Measurements from ENCODE around the gene PLAAT3.
A peak's percentile ranks its signal among the peaks of the same experiment; 100 is the strongest.
"Not testable (repeated sequence)": the region's sequence is repeated elsewhere in the genome, so short reads cannot be mapped to it uniquely, and the experiment has no call there.

PLAAT3 gene

GRCh38 chr11:63622323-63622722 lies 8.1 kb upstream of the PLAAT3 start:
- Histone ChIP-seq H3K27me3 (ENCODE audit: control insufficient read depth in 1 of 2, insufficient read depth in 2 of 2, low read length in 2 of 2) (no peaks in the 10 kb centered on the region), H3K4me1 (ENCODE audit: insufficient read depth, low read length) (no peaks in the 10 kb centered on the region), H3K36me3 (ENCODE audit: insufficient read depth, low read length) (no peaks in the 10 kb centered on the region), H3K4me3 (ENCODE audit: low read depth in 1 of 2, low read length in 2 of 2) (no peak overlapping the region), H3K9ac (ENCODE audit: low read length) (no peak overlapping the region), H3K9me3 (ENCODE audit: low read length) (no peaks in the 10 kb centered on the region), H3K27ac (ENCODE audit: low read depth, low read length) (no peak overlapping the region)

- Histone ChIP-seq H3K9me3 (ENCODE audit: low read length) (no peaks in the 10 kb centered on the region), H3K27ac (ENCODE audit: low read depth, low read length) (no peak overlapping the region), H3K4me3 (ENCODE audit: low read depth in 1 of 2, low read length in 2 of 2) (no peak overlapping the region), H3K27me3 (ENCODE audit: control insufficient read depth in 1 of 2, insufficient read depth in 2 of 2, low read length in 2 of 2) (no peaks in the 10 kb centered on the region), H3K4me1 (ENCODE audit: insufficient read depth, low read length) (no peaks in the 10 kb centered on the region), H3K9ac (ENCODE audit: low read length) (no peak overlapping the region), H3K36me3 (ENCODE audit: insufficient read depth, low read length) (no peaks in the 10 kb centered on the region)
These were observed 6.8 kb upstream of the PLAAT3 start for GRCh38 chr11:63621071-63621470.

GRCh38 chr11:63619967-63620366 lies 5.7 kb upstream of the PLAAT3 start:
- no peaks in the 10 kb centered on the region for H3K36me3 ChIP-seq (ENCODE audit: insufficient read depth, low read length)
- no peak overlapping the region for H3K9ac ChIP-seq (ENCODE audit: low read length)
- H3K4me3 ChIP-seq (ENCODE audit: low read depth in 1 of 2, low read length in 2 of 2) = no peak overlapping the region
- H3K27me3 ChIP-seq (ENCODE audit: control insufficient read depth in 1 of 2, insufficient read depth in 2 of 2, low read length in 2 of 2) = no peaks in the 10 kb centered on the region
- no peaks in the 10 kb centered on the region for H3K4me1 ChIP-seq (ENCODE audit: insufficient read depth, low read length)
- H3K9me3 ChIP-seq (ENCODE audit: low read length) = no peaks in the 10 kb centered on the region
- H3K27ac ChIP-seq (ENCODE audit: low read depth, low read length) = no peak overlapping the region

DNA sequence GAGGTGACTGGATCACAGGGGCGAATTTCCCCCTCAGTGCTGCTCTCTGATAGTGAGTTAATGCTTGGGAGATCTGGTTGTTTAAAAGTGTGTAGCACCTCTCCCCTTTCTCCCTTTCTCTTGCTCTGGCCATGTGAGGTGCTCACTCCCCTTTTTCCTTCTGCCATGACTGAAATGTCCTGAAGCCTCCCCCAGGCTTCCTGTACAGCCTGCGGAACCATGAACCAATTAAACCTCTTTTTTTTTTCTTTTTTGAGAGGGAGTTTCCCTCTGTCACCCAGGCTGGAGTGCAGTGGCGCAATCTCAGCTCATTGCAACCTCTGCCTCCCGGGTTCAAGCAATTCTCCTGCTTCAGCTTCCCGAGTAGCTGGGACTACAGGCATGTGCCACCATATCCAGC lies 3.5 kb upstream of the PLAAT3 start:
- not testable (repeated sequence) for H3K9me3 ChIP-seq (ENCODE audit: low read length); H3K36me3 ChIP-seq (ENCODE audit: insufficient read depth, low read length); H3K4me1 ChIP-seq (ENCODE audit: insufficient read depth, low read length); H3K27me3 ChIP-seq (ENCODE audit: control insufficient read depth in 1 of 2, insufficient read depth in 2 of 2, low read length in 2 of 2); H3K9ac ChIP-seq (ENCODE audit: low read length); H3K4me3 ChIP-seq (ENCODE audit: low read depth in 1 of 2, low read length in 2 of 2); H3K27ac ChIP-seq (ENCODE audit: low read depth, low read length)

DNA sequence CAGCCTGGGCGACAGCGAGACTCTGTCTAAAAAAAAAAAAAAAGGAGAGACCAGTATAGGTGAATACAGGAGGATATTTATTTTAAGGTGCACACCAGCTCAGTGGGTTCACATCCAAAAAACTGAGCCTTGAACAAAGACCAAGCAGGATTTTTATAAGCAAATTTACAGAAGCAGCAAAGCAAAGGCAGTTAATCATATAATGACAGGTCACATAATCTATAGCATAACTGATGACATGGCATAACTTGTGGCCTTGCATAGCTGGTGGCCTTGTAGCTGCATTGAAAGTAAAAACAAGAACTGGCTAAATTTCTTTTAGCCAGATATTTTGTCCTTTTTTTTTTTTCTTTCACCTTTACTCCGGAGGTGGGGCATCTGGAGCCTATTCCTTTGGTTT lies 2.7 kb upstream of the PLAAT3 start:
- Histone ChIP-seq H3K36me3 (ENCODE audit: insufficient read depth, low read length) (no peaks in the 10 kb centered on the region), H3K4me1 (ENCODE audit: insufficient read depth, low read length) (peaks cover 6% of the 10 kb centered on the region), H3K9me3 (ENCODE audit: low read length) (no peaks in the 10 kb centered on the region), H3K27me3 (ENCODE audit: control insufficient read depth in 1 of 2, insufficient read depth in 2 of 2, low read length in 2 of 2) (no peaks in the 10 kb centered on the region), H3K27ac (ENCODE audit: low read depth, low read length) (no peak overlapping the region), H3K4me3 (ENCODE audit: low read depth in 1 of 2, low read length in 2 of 2) (no peak overlapping the region), H3K9ac (ENCODE audit: low read length) (no peak overlapping the region)

DNA sequence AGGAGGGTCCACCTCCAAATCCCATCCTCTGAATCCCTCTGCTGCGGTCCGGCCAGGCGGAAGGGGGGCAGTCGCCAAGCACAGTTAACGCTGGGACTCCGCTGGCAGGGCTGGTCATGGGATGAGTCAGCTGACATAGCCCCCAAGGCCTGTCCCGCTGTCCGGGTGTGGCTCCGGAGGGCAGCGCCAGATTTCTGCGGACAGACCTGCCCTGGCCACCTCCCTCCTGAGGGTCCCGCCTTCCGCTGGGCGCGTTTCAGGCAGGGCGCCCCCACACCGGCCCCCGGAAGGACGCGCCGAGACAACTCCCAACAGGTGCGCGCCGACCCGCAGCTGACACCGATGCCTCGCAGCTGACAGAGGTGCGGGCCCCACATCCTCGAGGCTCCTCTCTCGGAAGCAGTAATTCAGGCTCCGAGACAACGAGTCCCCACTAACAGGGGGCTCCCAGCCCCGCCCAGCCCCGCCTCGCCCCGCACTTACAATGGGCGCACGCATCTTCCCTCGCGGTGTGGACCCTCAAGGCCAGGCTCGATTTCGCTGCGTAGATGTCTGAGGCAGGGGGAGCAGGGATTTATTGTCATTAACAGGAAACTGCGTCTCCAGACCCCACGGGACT lies 607 bp downstream of the PLAAT3 start:
- no peaks in the 10 kb centered on the region for H3K9me3 ChIP-seq (ENCODE audit: low read length)
- peak overlapping the region; percentile 88 to 96 for H3K4me3 ChIP-seq (ENCODE audit: low read depth in 1 of 2, low read length in 2 of 2)
- H3K4me1 ChIP-seq (ENCODE audit: insufficient read depth, low read length) = peaks cover 37% of the 10 kb centered on the region
- peak overlapping the region; percentile 80 for H3K9ac ChIP-seq (ENCODE audit: low read length)
- peak overlapping the region; percentile 79 for H3K27ac ChIP-seq (ENCODE audit: low read depth, low read length)
- no peaks in the 10 kb centered on the region for H3K27me3 ChIP-seq (ENCODE audit: control insufficient read depth in 1 of 2, insufficient read depth in 2 of 2, low read length in 2 of 2)
- no peaks in the 10 kb centered on the region for H3K36me3 ChIP-seq (ENCODE audit: insufficient read depth, low read length)

- Histone ChIP-seq H3K9me3 (ENCODE audit: low read length) (no peaks in the 10 kb centered on the region), H3K9ac (ENCODE audit: low read length) (no peak overlapping the region), H3K36me3 (ENCODE audit: insufficient read depth, low read length) (no peaks in the 10 kb centered on the region), H3K4me3 (ENCODE audit: low read depth in 1 of 2, low read length in 2 of 2) (no peak overlapping the region), H3K27ac (ENCODE audit: low read depth, low read length) (peak overlapping the region; percentile 14), H3K27me3 (ENCODE audit: control insufficient read depth in 1 of 2, insufficient read depth in 2 of 2, low read length in 2 of 2) (no peaks in the 10 kb centered on the region), H3K4me1 (ENCODE audit: insufficient read depth, low read length) (peaks cover 41% of the 10 kb centered on the region)
These were observed 2.1 kb downstream of the PLAAT3 start for GRCh38 chr11:63612181-63612580.

DNA sequence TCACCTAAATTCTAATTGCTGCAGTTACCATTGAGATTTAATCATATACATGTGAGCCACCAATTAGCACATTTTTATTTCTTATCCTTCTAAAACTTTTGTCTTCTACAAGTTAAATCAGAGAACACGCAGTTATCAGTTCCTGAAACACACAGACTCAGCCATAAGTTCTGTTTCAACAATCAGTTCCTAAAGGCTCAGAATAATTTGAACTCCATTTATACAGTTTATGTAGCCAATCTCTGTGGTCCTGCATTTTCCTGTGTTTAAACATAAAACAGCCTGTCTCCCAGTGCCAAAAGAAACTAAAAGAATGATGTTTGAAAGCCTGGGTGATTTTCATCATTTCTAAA lies 2.9 kb downstream of the PLAAT3 start:
- Histone ChIP-seq H3K4me1 (ENCODE audit: insufficient read depth, low read length) (peaks cover 41% of the 10 kb centered on the region), H3K27me3 (ENCODE audit: control insufficient read depth in 1 of 2, insufficient read depth in 2 of 2, low read length in 2 of 2) (no peaks in the 10 kb centered on the region), H3K9ac (ENCODE audit: low read length) (peak overlapping the region; percentile 11), H3K36me3 (ENCODE audit: insufficient read depth, low read length) (no peaks in the 10 kb centered on the region), H3K4me3 (ENCODE audit: low read depth in 1 of 2, low read length in 2 of 2) (peak overlapping the region in 1 of 2 donors; percentile 9), H3K27ac (ENCODE audit: low read depth, low read length) (peak overlapping the region; percentile 16), H3K9me3 (ENCODE audit: low read length) (no peaks in the 10 kb centered on the region)

- Histone ChIP-seq H3K9me3 (ENCODE audit: low read length) (no peaks in the 10 kb centered on the region), H3K4me3 (ENCODE audit: low read depth in 1 of 2, low read length in 2 of 2) (peak overlapping the region in 1 of 2 donors; percentile 9), H3K36me3 (ENCODE audit: insufficient read depth, low read length) (no peaks in the 10 kb centered on the region), H3K27me3 (ENCODE audit: control insufficient read depth in 1 of 2, insufficient read depth in 2 of 2, low read length in 2 of 2) (no peaks in the 10 kb centered on the region), H3K27ac (ENCODE audit: low read depth, low read length) (peak overlapping the region; percentile 16), H3K4me1 (ENCODE audit: insufficient read depth, low read length) (peaks cover 41% of the 10 kb centered on the region), H3K9ac (ENCODE audit: low read length) (peak overlapping the region; percentile 11)
These were observed 3.4 kb downstream of the PLAAT3 start for GRCh38 chr11:63610604-63611394.

- H3K9me3 ChIP-seq (ENCODE audit: low read length) = no peaks in the 10 kb centered on the region
- no peaks in the 10 kb centered on the region for H3K36me3 ChIP-seq (ENCODE audit: insufficient read depth, low read length)
- peak overlapping the region in 1 of 2 donors; percentile 20 for H3K4me3 ChIP-seq (ENCODE audit: low read depth in 1 of 2, low read length in 2 of 2)
- H3K27me3 ChIP-seq (ENCODE audit: control insufficient read depth in 1 of 2, insufficient read depth in 2 of 2, low read length in 2 of 2) = no peaks in the 10 kb centered on the region
- H3K9ac ChIP-seq (ENCODE audit: low read length) = no peak overlapping the region
- H3K4me1 ChIP-seq (ENCODE audit: insufficient read depth, low read length) = peaks cover 41% of the 10 kb centered on the region
- peak overlapping the region; percentile 0 for H3K27ac ChIP-seq (ENCODE audit: low read depth, low read length)
These were observed 4.2 kb downstream of the PLAAT3 start for GRCh38 chr11:63609971-63610580.

GRCh38 chr11:63609536-63609935 lies 4.7 kb downstream of the PLAAT3 start:
- H3K4me1 ChIP-seq (ENCODE audit: insufficient read depth, low read length) = peaks cover 41% of the 10 kb centered on the region
- H3K4me3 ChIP-seq (ENCODE audit: low read depth in 1 of 2, low read length in 2 of 2) = peak overlapping the region in 1 of 2 donors; percentile 20
- no peaks in the 10 kb centered on the region for H3K9me3 ChIP-seq (ENCODE audit: low read length)
- H3K9ac ChIP-seq (ENCODE audit: low read length) = no peak overlapping the region
- H3K27ac ChIP-seq (ENCODE audit: low read depth, low read length) = peak overlapping the region; percentile 0
- H3K27me3 ChIP-seq (ENCODE audit: control insufficient read depth in 1 of 2, insufficient read depth in 2 of 2, low read length in 2 of 2) = no peaks in the 10 kb centered on the region
- H3K36me3 ChIP-seq (ENCODE audit: insufficient read depth, low read length) = no peaks in the 10 kb centered on the region

Measured in muscle layer of colon (tissue), 2 donors.